ENCODE data around the gene TUBB1. TPM values are rescaled to one million over a fixed set of nuclear protein-coding genes. Genes with fewer than 3 reads are reported as not detected.
A peak's percentile ranks its signal among the peaks of the same experiment; 100 is the strongest.

Gene TUBB1
- total and polyA plus RNA-seq, 2 of the 13 experiments (the other 11 are each of a cell fraction or from before 2014, with no cell fraction given) = 0.11 to 57.6 TPM

- TF ChIP-seq ZNF687 (CRISPR knock-in tag; IDR thresholded peaks at IDR 0.05) (peak; percentile 39; the same call in 1 of the 2 replicates), EZH2 (conservative IDR thresholded peaks at IDR 0.05; ENCODE audit: low read depth, low read length) (no peak), RBM22 (optimal IDR thresholded peaks at IDR 0.05; ENCODE audit: low read length) (peak; percentile 79), PAF1 (CRISPR knock-in tag; IDR thresholded peaks at IDR 0.05) (peak; percentile 32), FOSL2 (CRISPR knock-in tag; IDR thresholded peaks at IDR 0.05) (no peak), GPBP1L1 (CRISPR knock-in tag; IDR thresholded peaks at IDR 0.05) (no peak), ZSCAN22 (CRISPR knock-in tag; IDR thresholded peaks at IDR 0.05) (no peak), GATAD1 (CRISPR knock-in tag; IDR thresholded peaks at IDR 0.05) (no peak), HMG20A (CRISPR knock-in tag; IDR thresholded peaks at IDR 0.05; ENCODE audit: borderline replicate concordance) (no peak), SMAD9 (CRISPR knock-in tag; IDR thresholded peaks at IDR 0.05) (no peak), ZSCAN30 (CRISPR knock-in tag; IDR thresholded peaks at IDR 0.05) (no peak), BORCS8-MEF2B (CRISPR knock-in tag; IDR thresholded peaks at IDR 0.05) (no peak), ZXDC (CRISPR knock-in tag; IDR thresholded peaks at IDR 0.05) (0 out of 2 replicates have a peak, but pooled peaks have one; percentile 55)
These were observed 4.9 kb downstream of the TUBB1 start (continued) for GRCh38 chr20:59024111-59024530.
